T-cell (primary cell): ENCODE data around the gene SIPA1. TPM values are rescaled to one million over a fixed set of nuclear protein-coding genes. Genes with fewer than 3 reads are reported as not detected.
A peak's percentile ranks its signal among the peaks of the same experiment; 100 is the strongest.
"Not testable (repeated sequence)": the region's sequence is repeated elsewhere in the genome, so short reads cannot be mapped to it uniquely, and the experiment has no call there.

ENCODE experiments used
- ATAC-seq, 4 experiments: fragments of 200-7000 bp in 3 of 4; fragments of 150-1000 bp in 1 of 4; cut with Tn5 transposase; replicated peaks in 1 of 4; 1 replicate in 3 of 4; 2 replicates in 1 of 4; pipeline ENCODE4 v1.10.0; 2021; ENCODE audit warnings: moderate library complexity in 3 of 4, mild to moderate bottlenecking in 2 of 4, moderate number of reproducible peaks in 1 of 4
- CTCF ChIA-PET, 2 donors: fragments of 300-600 bp; sonication (Branson Sonifier 250); formaldehyde crosslinking; loops; one replicate each; lab custom pipeline; 2022; ENCODE audit warnings: antibody characterized with exemption in 2 of 2; lab: Charles Lee
- POLR2A ChIA-PET, 2 donors: fragments of 300-600 bp; sonication (Branson Sonifier 250); formaldehyde crosslinking; loops; one replicate each; lab custom pipeline; 2022; ENCODE audit warnings: antibody characterized with exemption in 2 of 2; lab: Charles Lee
- DNase-seq, 35 experiments: peaks; one replicate each; pipeline versions ENCODE4 v3.0.0 to v3.0.0-alpha.2; 2013 to 2023
- H3K27ac ChIP-seq: one replicate; pipeline ENCODE4 v1.5.1; 2013; ENCODE audit warnings: low read length
- H3K27me3 ChIP-seq, 2 experiments: replicated peaks in 1 of 2; 1 replicate in 1 of 2; 2 replicates in 1 of 2; pipeline versions ENCODE4 v1.6.1 to v1.7.0; 2013; ENCODE audit warnings: low read length in 1 of 2, mixed read lengths in 1 of 2; ENCODE audit not compliant: control insufficient read depth in 2 of 2, insufficient read depth in 2 of 2; ENCODE audit errors: extremely low read depth in 1 of 2
- H3K36me3 ChIP-seq, 2 donors: 1 replicate in 1 of 2; 2 replicates in 1 of 2; pipeline versions ENCODE4 v1.6.1 to v1.7.0; 2013; ENCODE audit warnings: low read length in 1 of 2; ENCODE audit not compliant: control insufficient read depth in 2 of 2, insufficient read depth in 1 of 2; ENCODE audit errors: extremely low read depth in 1 of 2
- H3K4me1 ChIP-seq, 2 experiments: 1 replicate in 1 of 2; 2 replicates in 1 of 2; pipeline versions ENCODE4 v1.6.1 to v1.7.0; 2013; ENCODE audit warnings: low read length in 2 of 2, mixed read lengths in 1 of 2; ENCODE audit not compliant: insufficient read depth in 2 of 2, control insufficient read depth in 1 of 2; ENCODE audit errors: extremely low read depth in 1 of 2
- H3K4me3 ChIP-seq, 2 donors: 1 replicate in 1 of 2; 2 replicates in 1 of 2; pipeline versions ENCODE4 v1.5.1 to v1.7.0; 2013; ENCODE audit warnings: mild to moderate bottlenecking in 2 of 2, low read length in 1 of 2, moderate library complexity in 1 of 2; ENCODE audit not compliant: control insufficient read depth in 1 of 2; ENCODE audit errors: extremely low read depth in 1 of 2
- H3K9me3 ChIP-seq: 2 replicates; pipeline ENCODE4 v1.7.0; 2013
- H3K27ac Mint-ChIP-seq, 2 donors: one replicate each; pipeline ENCODE4 v1.8.0; 2020 to 2021; ENCODE audit warnings: mild to moderate bottlenecking in 2 of 2, mixed read lengths in 2 of 2
- H3K27me3 Mint-ChIP-seq, 2 donors: one replicate each; pipeline ENCODE4 v1.8.0; 2021 to 2022; ENCODE audit warnings: mixed read lengths in 2 of 2
- H3K36me3 Mint-ChIP-seq: one replicate; pipeline ENCODE4 v1.8.0; 2021; ENCODE audit warnings: mixed read lengths
- H3K4me1 Mint-ChIP-seq, 3 donors: one replicate each; pipeline ENCODE4 v1.8.0; 2020 to 2022; ENCODE audit warnings: mixed read lengths in 3 of 3, mild to moderate bottlenecking in 1 of 3
- H3K4me3 Mint-ChIP-seq, 3 donors: one replicate each; pipeline ENCODE4 v1.8.0; 2020 to 2022; ENCODE audit warnings: mild to moderate bottlenecking in 3 of 3, mixed read lengths in 3 of 3, moderate library complexity in 3 of 3
- H3K9me3 Mint-ChIP-seq, 3 donors: one replicate each; pipeline ENCODE4 v1.8.0; 2020 to 2022; ENCODE audit warnings: mixed read lengths in 3 of 3
- WGBS: methylation state at CpG from one replicate; pipeline ENCODE4 v1.1.5; 2013; ENCODE audit warnings: missing lambda C conversion rate; ENCODE audit not compliant: insufficient coverage; 5-methylcytosine and 5-hydroxymethylcytosine counted together
- total RNA-seq, 35 experiments: library from RNA in 6 of 35; stranded (reverse) in 6 of 35; fragments of 120-200 nt in 1 of 35; gene quantifications; one replicate each; pipeline versions ENCODE4 v1.2.1 to v1.2.4 and lab custom pipeline; 2013 to 2026

The SIPA1 gene
- total RNA-seq, 5 donors from 2014 or later (not counting 1 experiment from before 2014, with no cell fraction given): 179 to 285 (median 200) TPM

DNA sequence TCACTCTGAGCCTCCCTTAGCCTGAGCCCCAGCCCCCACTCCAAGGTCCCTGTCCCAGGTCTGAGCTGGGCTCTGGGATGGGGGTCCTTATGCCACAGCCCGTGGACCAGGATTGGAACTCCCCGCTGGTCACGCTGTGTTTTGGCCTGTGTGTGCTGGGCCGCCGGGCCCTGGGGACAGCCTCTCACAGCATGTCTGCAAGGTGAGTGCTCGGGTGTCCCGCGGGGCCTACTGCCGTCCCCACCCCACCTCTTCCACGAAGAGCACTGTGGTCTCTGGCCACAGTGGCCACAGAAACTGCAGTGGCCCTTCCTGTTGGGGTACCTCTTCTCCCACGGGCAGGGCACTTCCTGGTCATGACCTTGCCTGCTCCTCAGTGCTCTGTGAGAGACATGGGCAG is 3.5 kb upstream of the SIPA1 start:
- H3K9me3 ChIP-seq: no peaks in the 10 kb centered on the region
- Mint-ChIP-seq H3K36me3 (peaks cover 6% of the 10 kb centered on the region), H3K4me1 (peaks cover 25 to 33% (median 26%) of the 10 kb centered on the region in 3 donors), H3K9me3 (no peaks in the 10 kb centered on the region), H3K27me3 (no peaks in the 10 kb centered on the region), H3K27ac (peak overlapping the region; percentile 23 to 78), H3K4me3 (no peak overlapping the region)
- H3K27ac ChIP-seq: peak overlapping the region; percentile 52
- ATAC-seq (no peak), DNase-seq (no peak)
- no peak overlapping the region for H3K4me3 ChIP-seq
- H3K36me3 ChIP-seq: peaks cover 32 to 58% of the 10 kb centered on the region in 2 donors
- WGBS: 91% methylated on average over 10 of the region's 11 CpGs
- ChIA-PET POLR2A (no interaction called here), CTCF (no interaction called here)
- no peaks in the 10 kb centered on the region for H3K27me3 ChIP-seq
- peaks cover 7 to 42% of the 10 kb centered on the region in 2 experiments for H3K4me1 ChIP-seq

DNA sequence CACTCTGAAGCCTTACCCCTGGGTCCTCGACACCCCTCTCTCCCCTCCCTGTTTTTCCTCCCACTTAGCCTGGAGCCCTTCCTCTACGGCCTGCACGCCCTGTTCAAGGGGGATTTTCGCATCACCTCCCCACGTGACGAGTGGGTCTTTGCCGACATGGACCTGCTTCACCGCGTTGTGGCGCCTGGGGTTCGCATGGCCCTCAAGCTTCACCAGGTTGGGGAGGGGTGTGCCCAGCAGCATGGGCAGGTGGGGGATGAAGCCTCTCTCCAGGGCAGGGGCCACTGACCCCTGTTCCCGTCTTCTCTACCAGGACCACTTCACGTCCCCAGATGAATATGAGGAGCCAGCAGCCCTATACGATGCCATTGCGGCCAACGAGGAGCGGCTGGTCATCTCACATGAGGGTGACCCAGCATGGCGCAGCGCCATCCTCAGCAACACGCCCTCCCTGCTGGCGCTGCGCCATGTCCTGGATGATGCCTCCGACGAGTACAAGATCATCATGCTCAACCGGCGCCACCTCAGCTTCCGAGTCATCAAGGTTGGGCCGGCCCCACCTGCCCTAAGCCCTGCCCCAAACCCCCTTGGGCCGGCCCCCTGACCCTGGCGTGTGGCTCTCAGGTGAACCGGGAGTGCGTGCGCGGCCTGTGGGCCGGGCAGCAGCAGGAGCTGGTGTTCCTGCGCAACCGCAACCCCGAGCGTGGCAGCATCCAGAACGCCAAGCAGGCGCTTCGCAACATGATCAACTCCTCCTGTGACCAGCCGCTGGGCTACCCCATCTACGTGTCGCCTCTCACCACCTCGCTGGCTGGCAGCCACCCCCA is 2.8 kb upstream of the SIPA1 start:
- H3K9me3 Mint-ChIP-seq: no peaks in the 10 kb centered on the region
- ATAC-seq (no peak), DNase-seq (no peak)
- Histone ChIP-seq H3K9me3 (no peaks in the 10 kb centered on the region), H3K27me3 (no peaks in the 10 kb centered on the region), H3K4me3 (no peak overlapping the region), H3K36me3 (peaks cover 27 to 51% of the 10 kb centered on the region in 2 donors), H3K27ac (peak overlapping the region; percentile 52), H3K4me1 (peaks cover 10 to 48% of the 10 kb centered on the region in 2 experiments)
- H3K36me3 Mint-ChIP-seq: peaks cover 6% of the 10 kb centered on the region
- H3K27ac Mint-ChIP-seq: no peak overlapping the region
- ChIA-PET POLR2A (no interaction called here), CTCF (no interaction called here)
- WGBS: 98% methylated on average over 40 of the region's 46 CpGs
- no peaks in the 10 kb centered on the region for H3K27me3 Mint-ChIP-seq
- no peak overlapping the region for H3K4me3 Mint-ChIP-seq
- H3K4me1 Mint-ChIP-seq: peaks cover 32 to 40% (median 33%) of the 10 kb centered on the region in 3 donors

GRCh38 chr11:65636108-65637031 is 1.5 kb upstream of the SIPA1 start:
- Histone ChIP-seq H3K36me3 (peaks cover 20 to 43% of the 10 kb centered on the region in 2 donors), H3K27me3 (no peaks in the 10 kb centered on the region), H3K4me1 (peaks cover 15 to 61% of the 10 kb centered on the region in 2 experiments), H3K27ac (no peak overlapping the region), H3K4me3 (no peak overlapping the region), H3K9me3 (no peaks in the 10 kb centered on the region)
- Mint-ChIP-seq H3K27me3 (no peaks in the 10 kb centered on the region), H3K27ac (peak overlapping the region; percentile 71 to 75), H3K36me3 (peaks cover 6% of the 10 kb centered on the region), H3K9me3 (no peaks in the 10 kb centered on the region), H3K4me1 (peaks cover 40 to 50% (median 42%) of the 10 kb centered on the region in 3 donors), H3K4me3 (peak overlapping the region; percentile 51 to 92 (median 63))
- ChIA-PET CTCF (no interaction called here), POLR2A (no interaction called here)
- no peak for DNase-seq
- WGBS: 94% methylated on average over 14 of the region's 28 CpGs
- ATAC-seq: no peak

GRCh38 chr11:65637032-65637557 is 806 bp upstream of the SIPA1 start:
- Mint-ChIP-seq H3K27ac (peak overlapping the region; percentile 75 to 77), H3K4me1 (peaks cover 47 to 57% (median 49%) of the 10 kb centered on the region in 3 donors), H3K36me3 (peaks cover 8% of the 10 kb centered on the region), H3K27me3 (no peaks in the 10 kb centered on the region), H3K4me3 (peak overlapping the region; percentile 78 to 92 (median 89)), H3K9me3 (no peaks in the 10 kb centered on the region)
- CTCF ChIA-PET: interaction anchor here in 1 of 2 donors (1.4 kb wide), 1 partner anchor 21 kb away, joined by 4 read pairs; the partner anchor contains the start of gene PCNX3
- Histone ChIP-seq H3K27ac (peak overlapping the region; percentile 72), H3K27me3 (no peaks in the 10 kb centered on the region), H3K4me3 (no peak overlapping the region), H3K9me3 (no peaks in the 10 kb centered on the region), H3K36me3 (peaks cover 20 to 46% of the 10 kb centered on the region in 2 donors), H3K4me1 (peaks cover 18 to 68% of the 10 kb centered on the region in 2 experiments)
- ATAC-seq (no peak), DNase-seq (no peak)
- no CpG with 5 or more reads among the region's 3 CpGs for WGBS
- POLR2A ChIA-PET: interaction anchor here in 1 of 2 donors (1.3 to 3.2 kb wide), 2 partner anchors 16 to 21 kb away, joined by 7 to 21 read pairs; partner anchors contain the start of gene PCNX3

DNA sequence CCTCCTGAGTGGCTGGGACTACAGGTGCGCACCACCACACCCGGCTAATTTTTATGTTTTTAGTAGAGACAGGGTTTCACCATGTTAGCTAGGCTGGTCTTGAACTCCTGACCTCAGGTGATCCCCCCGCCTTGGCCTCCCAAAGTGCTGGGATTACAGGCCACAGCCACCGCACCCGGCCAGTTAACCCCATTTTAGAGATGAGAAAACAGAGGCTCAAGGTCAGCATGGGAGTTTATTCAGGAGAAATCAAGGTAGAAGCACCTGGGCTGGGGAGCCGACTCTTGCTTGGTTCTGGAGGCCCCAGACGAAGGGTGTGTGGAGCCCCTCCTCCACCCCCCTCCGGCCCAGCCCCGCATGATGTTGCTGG is 1.3 kb downstream of the SIPA1 start:
- Mint-ChIP-seq H3K4me3 (peak overlapping the region; percentile 89 to 95 (median 92)), H3K4me1 (peaks cover 52 to 62% (median 54%) of the 10 kb centered on the region in 3 donors), H3K36me3 (peaks cover 17% of the 10 kb centered on the region), H3K27ac (peak overlapping the region; percentile 94 to 96)
- H3K27me3 Mint-ChIP-seq, H3K9me3 Mint-ChIP-seq, H3K9me3 ChIP-seq, ATAC-seq, DNase-seq, H3K27me3 ChIP-seq: not testable (repeated sequence)
- H3K4me3 ChIP-seq: peak overlapping the region; percentile 93 to 96
- peaks cover 22 to 60% of the 10 kb centered on the region in 2 donors for H3K36me3 ChIP-seq
- ChIA-PET POLR2A (interaction anchor here in 1 of 2 donors (0.5 to 3.2 kb wide), 8 partner anchors 13 to 764 kb away, joined by 3 to 21 read pairs (median 3); partner anchors contain the start of gene PCNX3), CTCF (interaction anchor here in 1 of 2 donors (0.5 to 2.3 kb wide), 3 partner anchors 13 to 73 kb away, joined by 3 to 13 read pairs (median 4); partner anchors contain the start of gene RELA)
- peaks cover 21 to 77% of the 10 kb centered on the region in 2 experiments for H3K4me1 ChIP-seq
- 70% methylated on average over 3 of the region's 9 CpGs for WGBS
- H3K27ac ChIP-seq: peak overlapping the region; percentile 100
